GM12892 (cell line): ENCODE results near the gene OXCT2.
"Not testable (repeated sequence)": the region's sequence is repeated elsewhere in the genome, so short reads cannot be mapped to it uniquely, and the experiment has no call there.

Source experiments
- POLR2A ChIP-seq: IDR thresholded peaks from 2 replicates; pipeline ENCODE4 v1.6.1; 2011; ENCODE audit warnings: low read depth, low read length, control low read depth
- POLR2AphosphoS5 ChIP-seq: IDR thresholded peaks from 2 replicates; pipeline ENCODE4 v1.6.1; 2011; ENCODE audit warnings: low read depth, low read length, control low read depth
- TAF1 ChIP-seq: IDR thresholded peaks from 2 replicates; pipeline ENCODE4 v1.6.1; 2011; ENCODE audit warnings: low read depth, mild to moderate bottlenecking, control low read depth, low read length, borderline replicate concordance

GRCh38 chr1:39770100-39771021 is 787 bp downstream of the OXCT2 start:
- not testable (repeated sequence) for TF ChIP-seq POLR2A, TAF1, POLR2AphosphoS5
